HG03060 (cell line): ENCODE results near the gene SLC7A6OS.

ENCODE experiments used
- ATAC-seq: cut with Tn5 transposase; IDR thresholded peaks from one replicate; pipeline ENCODE4 v1.9.1; 2021; ENCODE audit warnings: low read depth, moderate number of reproducible peaks; ENCODE audit not compliant: unreplicated experiment

The SLC7A6OS gene

DNA sequence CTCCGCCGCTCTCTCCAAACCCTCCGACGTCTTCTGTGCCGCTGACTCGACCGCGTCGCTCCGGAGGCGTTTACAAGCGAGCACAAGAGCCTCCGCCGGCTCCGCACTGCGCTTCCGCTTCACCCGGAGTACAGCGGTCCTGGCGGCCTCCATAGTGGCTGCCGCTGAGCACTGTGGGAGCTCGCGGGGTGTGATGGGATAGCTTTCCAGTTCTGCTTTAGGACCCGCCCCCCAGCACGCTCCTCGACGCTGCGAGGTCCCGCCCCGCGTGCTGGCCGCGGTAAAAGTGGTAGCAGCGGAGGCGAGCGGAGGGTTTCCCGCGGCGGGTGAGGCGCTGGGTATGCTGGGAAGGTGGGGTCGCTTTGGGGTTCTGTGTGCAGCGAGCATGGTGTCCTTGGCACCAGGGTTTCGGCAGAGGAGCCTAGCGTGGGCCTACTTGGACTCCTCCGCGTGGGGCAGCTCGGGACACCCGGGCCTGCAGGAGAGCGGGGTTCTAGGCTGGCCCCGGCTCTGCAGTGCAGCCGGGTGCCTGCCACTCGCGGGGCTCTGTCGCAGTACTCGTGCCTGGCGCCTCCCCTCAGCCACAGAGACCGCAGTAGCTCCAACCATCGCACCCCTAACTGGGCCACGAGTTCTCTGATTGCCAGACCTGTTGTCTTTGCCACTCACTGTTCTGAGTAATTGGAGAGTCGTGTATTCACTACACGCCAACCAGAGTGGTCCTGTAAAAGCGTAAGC lies at the start of gene SLC7A6OS, which contains the start of gene PRMT7:
Gene SLC7A6OS, minus strand, starts transcription at position 173 of the 738 bp plus-strand sequence. Its CDS starts 20 bp downstream, at position 153.
Gene PRMT7, plus strand, starts transcription at position 246 of the 738 bp plus-strand sequence. CDS start 4,961 bp downstream, outside the sequence.
- ATAC-seq, result peak; percentile 73

DNA sequence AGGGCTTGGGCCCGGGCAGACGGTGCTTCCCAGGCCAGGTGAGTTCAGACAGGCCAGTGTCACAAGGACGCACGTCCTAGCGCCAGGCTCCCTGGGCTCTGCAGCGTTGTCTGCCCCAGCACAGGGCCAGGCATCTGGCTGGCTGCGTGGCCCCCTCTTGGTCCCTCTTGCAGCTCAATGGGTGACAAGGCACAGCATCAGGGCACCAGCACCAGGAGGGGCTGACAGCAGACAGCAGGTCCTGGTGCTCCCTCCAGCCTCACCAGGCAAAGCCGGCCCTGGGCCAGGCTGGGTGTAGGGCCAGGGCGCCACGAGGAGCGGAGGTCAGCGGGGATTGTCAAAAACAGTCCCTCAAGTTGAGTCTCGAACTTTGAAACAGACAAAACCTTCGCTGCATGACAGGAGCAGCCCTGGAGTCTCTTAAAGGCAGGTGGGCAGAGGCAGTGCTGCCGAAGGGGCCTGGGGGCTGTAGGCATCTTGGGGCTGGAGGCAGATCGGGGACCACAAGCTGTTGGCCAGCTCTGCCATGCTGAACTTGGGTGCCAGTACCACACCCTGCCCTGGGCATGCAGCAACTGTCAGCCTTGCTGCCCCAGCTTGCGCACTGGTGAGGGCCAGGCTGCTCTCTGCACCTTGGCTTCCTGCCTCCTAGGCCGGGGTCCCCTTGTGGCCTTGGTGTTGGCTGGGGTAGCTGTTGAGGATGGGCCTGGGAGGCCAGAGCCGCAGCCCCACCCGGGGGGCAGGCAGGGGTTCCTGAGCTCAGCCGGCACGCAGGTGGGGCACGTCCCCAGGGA lies 48.8 kb upstream of the SLC7A6OS start:
- no peak for ATAC-seq

DNA sequence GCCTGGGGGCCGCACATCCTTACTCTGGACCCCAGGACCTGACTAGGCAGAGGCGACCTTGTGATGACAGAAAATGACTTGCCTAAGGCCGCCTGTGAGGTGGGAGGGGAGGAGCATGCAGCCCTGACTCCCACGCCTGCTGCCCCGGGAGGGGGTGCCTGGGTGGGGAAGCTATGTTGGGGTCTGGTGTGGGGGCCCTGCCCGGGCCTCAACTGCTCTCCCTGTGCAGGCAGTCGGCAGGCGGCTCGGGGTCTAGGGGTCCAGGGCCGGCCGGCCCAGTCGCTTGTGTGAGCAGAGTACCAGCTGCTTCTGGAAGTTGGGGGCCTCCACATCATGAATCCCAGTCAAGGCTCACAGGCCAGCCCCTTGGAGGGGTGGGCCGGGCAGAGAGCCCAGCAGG lies 48.2 kb upstream of the SLC7A6OS start:
- ATAC-seq, result no peak

DNA sequence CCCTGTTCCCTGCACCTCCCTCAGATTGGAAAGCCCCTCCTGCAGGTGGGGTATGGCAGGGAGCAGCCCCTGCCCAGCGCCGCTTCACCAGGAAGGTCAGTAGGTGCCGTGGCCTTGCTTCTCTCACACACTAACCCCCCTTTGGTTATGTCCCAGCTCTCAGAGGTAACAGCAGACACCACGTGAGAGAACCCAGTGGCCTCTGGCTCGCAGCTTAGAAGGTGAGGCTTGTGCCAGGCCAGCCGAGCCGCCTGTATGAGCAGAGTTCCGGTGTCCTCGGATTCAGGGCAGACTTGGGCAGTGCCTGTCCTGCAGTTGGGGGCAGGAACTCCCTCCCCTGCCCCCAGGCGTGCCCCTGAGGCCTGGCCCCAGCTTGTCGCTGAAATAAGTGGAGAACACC lies 47.2 kb upstream of the SLC7A6OS start:
- ATAC-seq, result no peak

DNA sequence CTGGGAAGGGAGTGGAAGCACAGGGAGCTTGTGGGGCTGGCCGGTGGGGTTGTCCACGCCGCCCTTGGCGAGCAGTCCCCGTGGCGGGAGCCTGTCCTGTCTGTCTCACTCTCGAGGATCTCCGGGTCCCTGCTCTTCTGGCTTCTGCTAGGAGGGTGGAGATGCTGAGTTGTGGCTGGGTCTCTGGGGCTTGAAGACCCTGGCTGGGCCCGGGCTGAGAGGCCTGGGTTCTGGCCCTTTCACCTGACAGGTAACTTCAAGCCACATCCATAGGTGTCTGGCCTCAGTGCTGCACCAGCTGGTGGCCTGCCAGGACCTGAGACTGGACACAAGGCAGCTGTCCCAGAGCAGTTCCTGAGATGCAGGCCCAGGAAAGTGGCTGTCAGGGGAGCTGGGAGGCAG lies 46.8 kb upstream of the SLC7A6OS start:
- no peak for ATAC-seq

DNA sequence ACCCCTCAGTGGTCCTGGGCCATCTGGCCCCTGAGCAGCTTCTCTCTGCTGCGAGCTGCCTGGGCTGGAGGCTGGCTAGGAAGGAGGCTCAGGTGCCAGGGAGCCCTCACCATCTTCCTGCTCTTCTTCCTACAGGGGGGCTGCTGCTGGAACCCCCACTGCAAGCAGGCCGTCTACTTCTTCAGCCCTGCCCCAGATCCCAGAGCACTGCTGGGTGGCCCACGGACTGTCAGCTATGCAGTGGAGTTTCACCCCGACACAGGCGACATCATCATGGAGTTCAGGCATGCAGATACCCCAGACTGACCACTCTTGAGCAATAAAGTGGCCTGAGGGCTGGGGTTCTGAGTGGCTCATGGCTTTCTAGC lies 46.2 kb upstream of the SLC7A6OS start:
- no peak for ATAC-seq

DNA sequence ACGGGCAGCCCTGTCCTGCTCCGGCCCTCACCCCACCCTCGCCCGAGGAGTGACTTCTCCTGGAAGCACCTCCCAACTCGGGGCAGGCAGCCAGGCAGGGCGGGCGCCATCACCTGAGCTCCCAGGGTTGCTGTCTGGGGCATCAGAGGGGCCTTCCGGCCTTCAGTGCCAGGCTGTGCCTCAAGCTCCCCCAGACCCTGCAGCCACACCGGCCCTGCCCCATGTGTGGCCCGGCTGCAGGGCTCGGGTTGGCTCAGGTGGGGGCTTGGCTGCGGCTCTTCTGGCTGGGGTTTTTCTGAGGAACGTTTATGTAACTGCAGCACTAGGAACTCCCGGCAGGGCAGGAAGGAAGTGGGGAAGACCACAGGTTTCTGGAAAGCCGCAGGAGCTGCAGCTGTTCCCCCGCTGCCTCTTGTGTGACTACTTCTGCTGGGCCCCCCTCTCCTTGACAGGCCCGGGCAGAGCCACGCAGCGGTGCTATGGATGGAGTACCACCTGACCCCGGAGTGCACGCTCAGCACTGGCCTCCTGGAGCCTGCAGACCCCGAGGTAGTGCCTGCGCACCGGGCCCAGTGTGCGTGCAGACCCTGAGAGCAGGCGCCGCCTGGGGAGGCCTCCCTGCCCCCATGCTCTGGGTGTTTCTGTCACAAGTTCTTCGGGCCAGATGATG lies 45.6 kb upstream of the SLC7A6OS start:
- ATAC-seq, result peak; percentile 41

DNA sequence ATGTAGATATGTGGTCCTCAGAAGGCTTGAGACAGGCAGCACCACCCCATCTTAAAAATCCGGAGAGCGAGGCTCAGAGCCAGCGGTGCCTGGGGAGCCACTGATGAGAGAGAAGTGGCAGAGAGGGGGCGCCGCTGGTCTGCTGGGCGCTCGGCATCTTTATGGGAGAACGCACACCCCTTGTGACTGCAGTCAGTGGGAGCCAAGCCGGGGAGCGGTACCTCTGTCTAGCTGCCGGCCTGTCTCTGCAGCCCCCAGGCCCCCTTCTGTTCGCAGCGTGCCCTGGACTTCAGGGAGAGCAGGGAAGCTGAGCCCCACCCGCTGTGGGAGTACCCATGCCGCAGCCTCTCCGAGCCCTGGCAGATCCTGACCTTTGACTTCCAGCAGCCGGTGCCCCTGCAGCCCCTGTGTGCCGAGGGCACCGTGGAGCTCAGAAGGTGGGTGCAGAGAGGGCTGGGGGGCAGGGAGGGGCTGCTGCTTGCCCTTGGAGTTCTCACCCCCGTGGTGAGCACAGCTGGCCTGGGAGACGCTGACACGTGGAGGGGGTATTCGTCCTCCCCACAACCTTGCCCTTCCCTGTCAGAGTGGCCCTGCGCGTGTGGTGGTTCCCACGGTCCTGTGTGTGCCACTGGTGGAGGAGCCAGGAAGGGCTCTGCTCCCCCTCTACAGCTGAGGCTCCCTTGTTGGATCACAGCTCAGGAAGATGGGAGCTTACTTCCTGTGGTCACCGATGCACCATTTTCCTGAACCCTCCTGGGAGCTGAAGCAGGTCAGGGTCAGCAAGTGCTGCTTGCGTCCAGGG lies 44.9 kb upstream of the SLC7A6OS start:
- ATAC-seq, result no peak

DNA sequence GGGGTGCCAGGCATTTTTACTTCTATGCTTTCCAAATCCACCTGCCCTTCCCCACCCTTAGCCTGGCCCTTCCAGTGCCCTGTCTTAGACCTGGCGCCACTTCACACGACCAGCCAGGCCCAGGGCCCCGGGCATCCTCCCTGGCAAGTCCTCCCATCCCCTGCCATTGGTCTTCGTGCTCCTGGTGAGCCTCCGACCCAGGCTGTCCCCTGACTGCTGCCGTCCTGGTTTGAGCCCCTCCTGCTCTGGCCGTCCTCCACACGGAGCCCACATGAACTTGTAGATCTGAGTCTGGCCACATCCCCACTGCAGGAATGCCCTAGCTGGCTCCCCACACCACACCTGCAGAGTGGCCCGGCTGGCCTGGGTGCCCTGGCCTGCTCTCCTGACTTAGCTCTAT lies 44.1 kb upstream of the SLC7A6OS start:
- no peak for ATAC-seq

DNA sequence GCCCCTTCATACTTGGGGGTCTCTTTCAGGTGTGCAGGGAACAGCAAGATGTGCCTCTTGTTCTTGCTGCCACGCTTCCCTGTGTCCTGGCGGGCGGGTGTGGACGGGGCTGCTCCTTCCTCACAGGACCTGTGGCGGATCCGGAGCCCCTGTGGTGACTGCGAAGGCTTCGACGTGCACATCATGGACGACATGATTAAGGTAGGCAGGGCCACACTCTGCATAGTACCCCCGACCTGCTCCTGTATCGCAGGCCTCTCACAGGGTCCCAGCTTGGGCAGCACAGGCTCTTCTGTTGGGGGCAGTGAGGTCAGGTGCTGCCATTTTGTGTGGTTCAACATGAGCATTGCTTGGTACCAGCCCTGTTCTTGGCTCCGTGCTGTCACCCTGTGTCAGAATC lies 42.6 kb upstream of the SLC7A6OS start:
- no peak for ATAC-seq

DNA sequence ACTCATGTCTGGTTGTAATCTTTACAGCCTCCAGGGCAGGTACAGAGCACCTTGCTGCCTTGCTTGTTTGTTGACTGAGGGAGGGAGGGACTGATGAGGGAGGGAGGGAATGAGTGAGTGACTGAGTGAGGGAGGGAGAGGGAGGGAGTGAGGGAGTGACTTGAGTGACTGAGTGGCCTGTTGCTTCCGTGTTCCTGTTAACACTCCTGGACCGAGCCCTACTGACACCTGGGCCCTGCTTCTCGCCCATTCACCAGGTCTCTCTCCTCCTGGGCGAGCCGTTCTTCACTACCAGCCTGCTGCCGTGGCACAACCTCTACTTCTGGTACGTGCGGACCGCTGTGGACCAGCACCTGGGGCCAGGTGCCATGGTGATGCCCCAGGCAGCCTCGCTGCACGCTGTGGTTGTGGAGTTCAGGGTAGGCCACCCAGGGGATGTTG lies 41.3 kb upstream of the SLC7A6OS start:
- ATAC-seq, result no peak

DNA sequence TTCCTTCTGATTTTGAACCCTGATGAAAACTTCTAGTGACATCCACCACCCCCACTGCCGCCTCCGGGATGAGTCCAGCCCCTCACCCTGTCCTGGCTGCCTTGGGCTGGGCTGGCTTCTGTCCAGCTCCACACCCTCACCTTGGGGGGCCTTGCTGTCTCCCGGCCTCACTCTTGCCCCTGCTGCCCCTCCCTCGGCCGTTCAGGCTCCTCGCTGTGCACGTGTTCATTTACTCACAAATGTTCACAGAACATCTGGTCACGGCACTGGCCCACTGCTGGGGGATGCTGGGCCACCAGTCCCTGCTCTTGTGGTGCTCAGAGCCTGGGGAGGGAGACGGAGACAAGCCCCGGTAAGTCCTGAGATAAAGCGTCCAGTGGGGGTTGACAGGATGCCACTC lies 40.7 kb upstream of the SLC7A6OS start:
- no peak for ATAC-seq

DNA sequence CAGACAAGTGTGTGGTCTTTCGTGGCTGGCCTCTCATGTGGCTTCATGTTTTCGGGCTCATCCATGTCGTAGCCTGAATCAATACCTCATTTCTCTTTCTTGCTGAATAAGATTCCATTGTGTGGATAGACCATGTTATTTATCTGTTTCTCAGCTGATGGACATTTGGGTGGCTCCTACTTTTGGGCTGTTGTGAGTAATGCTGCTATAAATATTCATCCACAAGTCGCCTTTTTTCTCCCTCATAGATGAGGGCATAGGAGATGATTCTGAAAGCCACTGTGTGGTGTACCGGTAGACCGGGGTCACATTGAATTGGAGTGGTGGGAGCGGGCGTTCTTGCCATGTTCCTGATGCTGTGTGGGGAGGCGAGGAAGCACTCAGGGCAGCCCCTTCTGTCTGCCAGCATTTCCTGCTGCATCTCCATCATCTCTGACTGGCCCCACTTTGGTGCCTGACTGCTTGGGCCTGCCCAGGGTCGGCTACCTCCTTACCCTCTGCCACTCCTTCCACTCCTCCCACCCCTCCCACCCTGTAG lies 40.1 kb upstream of the SLC7A6OS start:
- no peak for ATAC-seq

DNA sequence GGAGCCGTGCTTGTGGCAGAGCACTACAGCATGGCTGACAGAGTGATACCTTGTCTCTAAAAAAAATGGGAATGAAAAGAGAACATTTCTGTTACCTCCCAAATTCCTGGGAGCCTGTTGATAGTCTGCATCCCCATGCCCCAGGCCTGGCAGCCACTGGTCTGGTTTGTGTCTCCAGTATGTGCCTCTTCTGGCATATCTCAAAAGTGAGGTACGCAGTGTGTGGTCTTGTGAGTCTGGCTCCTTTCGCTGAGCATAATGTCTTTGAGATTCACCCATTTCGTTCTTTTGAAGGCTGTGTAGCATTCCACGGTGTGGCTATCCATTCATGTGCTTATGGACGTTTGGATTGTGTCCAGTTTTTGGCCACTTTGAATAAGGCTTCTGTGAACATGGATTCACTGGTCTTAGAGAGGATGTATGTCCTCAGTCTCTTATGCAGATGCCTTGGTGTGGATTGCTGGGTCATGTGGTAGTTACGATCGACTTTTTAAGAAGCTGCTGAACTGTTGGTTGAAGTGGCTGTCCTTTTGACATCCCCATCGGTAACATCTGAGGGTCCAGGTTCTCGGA lies 39.2 kb upstream of the SLC7A6OS start:
- no peak for ATAC-seq

DNA sequence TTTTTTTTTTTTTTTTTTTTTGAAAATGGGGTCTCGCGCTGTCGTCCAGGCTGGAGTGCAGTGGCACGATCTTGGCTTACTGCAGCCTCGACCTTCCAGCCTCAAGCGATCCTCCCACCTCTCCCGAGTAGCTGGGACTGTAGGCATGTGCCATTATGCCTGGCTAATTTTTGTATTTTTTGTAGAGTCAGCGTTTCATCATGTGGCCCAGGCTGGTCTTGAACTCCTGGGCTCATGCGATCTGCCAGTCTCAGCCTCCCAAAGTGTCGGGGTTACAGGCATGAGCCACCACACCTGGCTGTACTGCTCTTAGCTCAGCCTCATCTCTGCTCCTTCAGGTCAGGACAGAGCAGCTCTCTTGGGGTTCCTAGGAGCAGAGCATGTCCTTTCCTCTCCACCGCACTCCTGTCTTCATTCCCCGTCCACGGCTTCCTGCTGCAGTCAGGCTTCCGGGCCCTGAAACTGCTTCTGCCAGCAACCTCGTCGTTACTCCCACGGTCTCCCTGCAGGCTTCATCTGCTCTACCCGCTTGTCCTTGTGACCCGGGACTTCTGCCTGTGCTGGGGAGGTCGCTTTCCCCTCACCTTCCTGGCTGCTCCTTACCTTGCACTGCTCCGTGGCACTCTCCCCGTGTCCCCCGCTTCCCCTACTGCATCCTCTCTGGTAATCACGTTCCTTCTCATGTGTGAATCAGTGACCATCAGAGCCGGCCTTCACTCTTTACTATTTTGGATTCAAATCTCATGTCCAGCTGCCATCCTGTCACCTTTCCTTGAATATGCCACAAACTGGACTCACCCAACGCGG lies 38.1 kb upstream of the SLC7A6OS start:
- no peak for ATAC-seq

DNA sequence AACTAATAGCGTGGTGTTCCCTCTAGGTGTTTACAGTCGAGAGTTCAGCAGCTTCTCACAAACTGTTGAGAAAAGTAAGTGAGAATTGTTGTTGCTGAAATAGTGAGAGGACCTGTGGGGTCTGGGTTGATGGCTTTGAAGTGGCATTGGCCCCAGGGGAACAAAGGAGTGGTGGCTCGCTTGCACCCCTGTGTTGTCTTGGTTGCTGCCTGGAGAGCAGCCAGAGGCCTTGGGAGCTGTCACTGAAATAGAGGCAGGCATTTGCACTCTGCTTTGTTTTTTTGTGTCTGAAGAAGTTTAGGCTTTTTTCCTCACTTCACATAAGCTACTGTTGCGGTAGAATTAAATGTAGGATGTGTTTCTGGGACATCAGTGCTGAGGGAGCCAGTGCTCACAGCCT lies 36.9 kb upstream of the SLC7A6OS start:
- no peak for ATAC-seq

DNA sequence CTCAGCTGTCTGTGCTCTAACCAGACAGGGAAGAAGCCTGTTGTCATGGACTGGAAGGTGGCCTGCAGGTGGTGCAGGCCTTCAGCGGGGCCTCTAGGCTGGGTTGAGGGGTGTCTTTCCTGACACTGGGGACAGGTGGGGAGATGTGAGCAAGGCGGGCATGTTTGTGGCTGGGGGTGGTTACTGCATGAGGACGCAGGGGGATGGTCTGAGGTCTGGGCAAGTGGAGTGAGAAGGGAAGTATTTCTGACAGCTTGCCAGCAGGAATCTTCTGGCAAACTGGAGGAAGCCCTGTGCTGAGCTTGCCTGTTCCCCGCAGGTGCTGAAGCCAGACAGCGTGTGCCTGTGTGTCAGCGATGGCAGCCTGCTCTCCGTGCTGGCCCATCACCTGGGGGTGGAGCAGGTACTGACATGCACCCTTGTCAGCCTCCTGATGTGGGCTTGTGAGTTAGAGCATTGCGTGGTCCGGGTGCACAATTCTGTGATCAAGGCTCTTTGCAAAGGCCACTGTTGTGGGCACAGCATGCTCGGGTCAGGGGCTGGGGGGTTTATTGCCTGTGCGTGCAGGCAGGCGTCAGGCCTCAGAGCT lies 36.2 kb upstream of the SLC7A6OS start:
- no peak for ATAC-seq

DNA sequence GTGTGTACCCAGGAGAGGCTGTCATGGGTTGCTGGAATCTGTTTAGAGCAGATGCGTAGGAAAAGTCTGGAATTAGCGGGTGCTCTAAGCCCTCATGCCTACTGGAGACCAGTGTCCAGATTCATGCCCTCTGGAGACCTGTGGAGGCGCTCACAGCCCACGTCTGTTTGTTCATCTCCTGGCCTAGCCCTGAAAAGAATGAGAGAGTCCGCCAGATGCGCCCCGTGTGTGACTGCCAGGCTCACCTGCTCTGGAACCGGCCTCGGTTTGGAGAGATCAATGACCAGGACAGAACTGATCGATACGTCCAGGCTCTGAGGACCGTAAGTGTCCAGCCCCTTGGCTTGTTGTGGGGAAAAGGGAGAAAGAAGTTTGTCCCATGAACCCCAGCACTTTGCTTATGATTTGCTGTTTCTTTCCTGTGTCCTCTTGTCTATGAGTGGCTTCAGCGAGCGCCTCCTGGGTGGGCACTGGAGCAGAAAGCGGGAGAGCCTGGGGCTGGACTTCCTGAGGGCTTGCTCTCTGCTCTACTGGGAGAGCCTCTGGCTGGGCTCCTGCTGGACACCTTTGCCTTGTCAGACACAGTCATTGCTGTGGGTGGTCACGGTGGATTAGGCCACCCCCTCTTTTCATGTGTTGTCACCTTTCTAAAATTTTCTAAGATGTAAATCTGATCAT lies 35.4 kb upstream of the SLC7A6OS start:
- ATAC-seq, result no peak
